ENCODE data around the gene SAMHD1.
"Not testable (repeated sequence)": the region's sequence is repeated elsewhere in the genome, so short reads cannot be mapped to it uniquely, and the experiment has no call there.

SAMHD1 gene

GRCh38 chr20:36956016-36956415, 4.5 kb upstream of the SAMHD1 start:
- no peak for DNase-seq (ENCODE audit: low read depth)

- DNase-seq (ENCODE audit: low read depth), result no peak
These were observed 651 bp upstream of the SAMHD1 start for GRCh38 chr20:36951979-36952738.

- DNase-seq (ENCODE audit: low read depth), result no peak
These were observed 902 bp downstream of the SAMHD1 start for GRCh38 chr20:36950414-36951197.

GRCh38 chr20:36941401-36941835, 10.1 kb downstream of the SAMHD1 start:
- DNase-seq (ENCODE audit: low read depth), result no peak

GRCh38 chr20:36937402-36937770, 14.1 kb downstream of the SAMHD1 start:
- no peak for DNase-seq (ENCODE audit: low read depth)

- not testable (repeated sequence) for DNase-seq (ENCODE audit: low read depth)
These were observed 14.6 kb downstream of the SAMHD1 start for GRCh38 chr20:36936761-36937401.

- no peak for DNase-seq (ENCODE audit: low read depth)
These were observed 15.2 kb downstream of the SAMHD1 start for GRCh38 chr20:36936341-36936740.

GRCh38 chr20:36933571-36933970, 17.9 kb downstream of the SAMHD1 start:
- DNase-seq (ENCODE audit: low read depth), result not testable (repeated sequence)

GRCh38 chr20:36932476-36933426, 18.8 kb downstream of the SAMHD1 start:
- no peak for DNase-seq (ENCODE audit: low read depth)

- not testable (repeated sequence) for DNase-seq (ENCODE audit: low read depth)
These were observed 19.4 kb downstream of the SAMHD1 start for GRCh38 chr20:36932067-36932466.

GRCh38 chr20:36929691-36930090, 21.8 kb downstream of the SAMHD1 start:
- DNase-seq (ENCODE audit: low read depth), result no peak

GRCh38 chr20:36929290-36929689, 22.2 kb downstream of the SAMHD1 start:
- no peak for DNase-seq (ENCODE audit: low read depth)

- DNase-seq (ENCODE audit: low read depth), result no peak
These were observed 23.8 kb downstream of the SAMHD1 start for GRCh38 chr20:36927704-36928103.

GRCh38 chr20:36926653-36927200, 24.8 kb downstream of the SAMHD1 start:
- no peak for DNase-seq (ENCODE audit: low read depth)

GRCh38 chr20:36925234-36925633, 26.3 kb downstream of the SAMHD1 start:
- no peak for DNase-seq (ENCODE audit: low read depth)

GRCh38 chr20:36924167-36925045, 27.1 kb downstream of the SAMHD1 start:
- no peak for DNase-seq (ENCODE audit: low read depth)

- no peak for DNase-seq (ENCODE audit: low read depth)
These were observed 31.2 kb downstream of the SAMHD1 start for GRCh38 chr20:36920334-36920730.

- no peak for DNase-seq (ENCODE audit: low read depth)
These were observed 31.7 kb downstream of the SAMHD1 start for GRCh38 chr20:36919715-36920333.

- DNase-seq (ENCODE audit: low read depth), result no peak
These were observed 33.6 kb downstream of the SAMHD1 start for GRCh38 chr20:36917943-36918342.

- DNase-seq (ENCODE audit: low read depth), result no peak
These were observed 34.3 kb downstream of the SAMHD1 start for GRCh38 chr20:36917240-36917639.
